Measurements from ENCODE around the gene DRC1. TPM values are rescaled to one million over a fixed set of nuclear protein-coding genes. Genes with fewer than 3 reads are reported as not detected.

The DRC1 gene
- total RNA-seq, 1 donor from 2014 or later = 2.3 TPM

GRCh38 chr2:26454561-26455001 lies 52.9 kb downstream of the DRC1 start:
- no peaks in the 10 kb centered on the region for H3K36me3 Mint-ChIP-seq (ENCODE audit: unreplicated experiment)
- H3K4me3 Mint-ChIP-seq (ENCODE audit: unreplicated experiment) = no peak overlapping the region
- H3K9me3 Mint-ChIP-seq (ENCODE audit: unreplicated experiment) = peaks cover 2% of the 10 kb centered on the region
- peaks cover 2% of the 10 kb centered on the region for H3K27me3 Mint-ChIP-seq (ENCODE audit: unreplicated experiment)
- H3K4me1 Mint-ChIP-seq (ENCODE audit: low read depth, unreplicated experiment) = peaks cover 4% of the 10 kb centered on the region
- no peak overlapping the region for H3K27ac Mint-ChIP-seq (ENCODE audit: unreplicated experiment)
- DNase-seq = no peak
- TF ChIP-seq, protein P1, sequence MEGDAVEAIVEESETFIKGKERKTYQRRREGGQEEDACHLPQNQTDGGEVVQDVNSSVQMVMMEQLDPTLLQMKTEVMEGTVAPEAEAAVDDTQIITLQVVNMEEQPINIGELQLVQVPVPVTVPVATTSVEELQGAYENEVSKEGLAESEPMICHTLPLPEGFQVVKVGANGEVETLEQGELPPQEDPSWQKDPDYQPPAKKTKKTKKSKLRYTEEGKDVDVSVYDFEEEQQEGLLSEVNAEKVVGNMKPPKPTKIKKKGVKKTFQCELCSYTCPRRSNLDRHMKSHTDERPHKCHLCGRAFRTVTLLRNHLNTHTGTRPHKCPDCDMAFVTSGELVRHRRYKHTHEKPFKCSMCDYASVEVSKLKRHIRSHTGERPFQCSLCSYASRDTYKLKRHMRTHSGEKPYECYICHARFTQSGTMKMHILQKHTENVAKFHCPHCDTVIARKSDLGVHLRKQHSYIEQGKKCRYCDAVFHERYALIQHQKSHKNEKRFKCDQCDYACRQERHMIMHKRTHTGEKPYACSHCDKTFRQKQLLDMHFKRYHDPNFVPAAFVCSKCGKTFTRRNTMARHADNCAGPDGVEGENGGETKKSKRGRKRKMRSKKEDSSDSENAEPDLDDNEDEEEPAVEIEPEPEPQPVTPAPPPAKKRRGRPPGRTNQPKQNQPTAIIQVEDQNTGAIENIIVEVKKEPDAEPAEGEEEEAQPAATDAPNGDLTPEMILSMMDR (IDR thresholded peaks at IDR 0.05; ENCODE audit: partially characterized antibody, unreplicated experiment) = no peak

GRCh38 chr2:26455037-26455669 lies 53.4 kb downstream of the DRC1 start:
- peaks cover 3% of the 10 kb centered on the region for H3K27me3 Mint-ChIP-seq (ENCODE audit: unreplicated experiment)
- TF ChIP-seq, protein P1 (IDR thresholded peaks at IDR 0.05; ENCODE audit: partially characterized antibody, unreplicated experiment) = no peak
- no peak overlapping the region for H3K27ac Mint-ChIP-seq (ENCODE audit: unreplicated experiment)
- no peaks in the 10 kb centered on the region for H3K36me3 Mint-ChIP-seq (ENCODE audit: unreplicated experiment)
- no peak overlapping the region for H3K4me3 Mint-ChIP-seq (ENCODE audit: unreplicated experiment)
- no peak for DNase-seq
- peaks cover 4% of the 10 kb centered on the region for H3K9me3 Mint-ChIP-seq (ENCODE audit: unreplicated experiment)
- H3K4me1 Mint-ChIP-seq (ENCODE audit: low read depth, unreplicated experiment) = peaks cover 3% of the 10 kb centered on the region

GRCh38 chr2:26455670-26456439 lies 54.1 kb downstream of the DRC1 start:
- Mint-ChIP-seq H3K27ac (ENCODE audit: unreplicated experiment) (no peak overlapping the region), H3K4me1 (ENCODE audit: low read depth, unreplicated experiment) (no peaks in the 10 kb centered on the region), H3K36me3 (ENCODE audit: unreplicated experiment) (no peaks in the 10 kb centered on the region), H3K27me3 (ENCODE audit: unreplicated experiment) (peaks cover 3% of the 10 kb centered on the region), H3K4me3 (ENCODE audit: unreplicated experiment) (no peak overlapping the region), H3K9me3 (ENCODE audit: unreplicated experiment) (peaks cover 4% of the 10 kb centered on the region)
- DNase-seq = no peak
- TF ChIP-seq, protein P1 (IDR thresholded peaks at IDR 0.05; ENCODE audit: partially characterized antibody, unreplicated experiment) = no peak

- H3K27me3 Mint-ChIP-seq (ENCODE audit: unreplicated experiment) = peaks cover 5% of the 10 kb centered on the region
- TF ChIP-seq, protein P1 (IDR thresholded peaks at IDR 0.05; ENCODE audit: partially characterized antibody, unreplicated experiment) = no peak
- H3K36me3 Mint-ChIP-seq (ENCODE audit: unreplicated experiment) = no peaks in the 10 kb centered on the region
- H3K27ac Mint-ChIP-seq (ENCODE audit: unreplicated experiment) = no peak overlapping the region
- DNase-seq = no peak
- peaks cover 4% of the 10 kb centered on the region for H3K9me3 Mint-ChIP-seq (ENCODE audit: unreplicated experiment)
- H3K4me1 Mint-ChIP-seq (ENCODE audit: low read depth, unreplicated experiment) = no peaks in the 10 kb centered on the region
- no peak overlapping the region for H3K4me3 Mint-ChIP-seq (ENCODE audit: unreplicated experiment)
These were observed 54.9 kb downstream of the DRC1 start for GRCh38 chr2:26456440-26457250.
